HG03354 (cell line): ENCODE data around the gene HSPA8.
"Not testable (repeated sequence)": the region's sequence is repeated elsewhere in the genome, so short reads cannot be mapped to it uniquely, and the experiment has no call there.

Experiments used
- ATAC-seq: cut with Tn5 transposase; IDR thresholded peaks from one replicate; pipeline ENCODE4 v1.9.1; 2021; ENCODE audit warnings: mild to moderate bottlenecking; ENCODE audit not compliant: unreplicated experiment, poor library complexity, severe bottlenecking

Gene HSPA8

GRCh38 chr11:123073343-123074057 lies 11.6 kb upstream of the HSPA8 start:
- no peak for ATAC-seq

- no peak for ATAC-seq
These were observed 10.8 kb upstream of the HSPA8 start for GRCh38 chr11:123072762-123073161.

DNA sequence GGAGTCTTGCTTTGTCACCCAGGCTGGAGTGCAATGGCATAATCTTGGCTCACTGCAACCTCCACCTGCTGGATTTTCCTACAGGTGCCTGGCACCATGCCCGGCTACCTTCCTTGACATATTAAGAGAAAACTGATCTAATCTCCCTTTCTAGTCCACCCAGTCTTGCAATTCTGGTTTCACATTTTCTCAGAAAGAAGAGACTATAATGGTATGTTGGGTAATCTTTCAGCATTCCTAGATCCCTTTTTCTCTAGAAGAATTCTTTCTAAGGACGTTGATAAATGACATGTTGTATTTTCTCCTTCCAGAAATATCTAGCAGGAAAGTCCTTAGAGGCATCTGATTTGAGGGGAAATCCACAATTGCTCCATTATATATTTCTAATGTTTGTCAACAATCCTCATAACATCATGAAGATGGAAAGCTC lies 10.4 kb upstream of the HSPA8 start:
- ATAC-seq: no peak

GRCh38 chr11:123069908-123070821 lies 8.2 kb upstream of the HSPA8 start:
- ATAC-seq: peak; percentile 71

DNA sequence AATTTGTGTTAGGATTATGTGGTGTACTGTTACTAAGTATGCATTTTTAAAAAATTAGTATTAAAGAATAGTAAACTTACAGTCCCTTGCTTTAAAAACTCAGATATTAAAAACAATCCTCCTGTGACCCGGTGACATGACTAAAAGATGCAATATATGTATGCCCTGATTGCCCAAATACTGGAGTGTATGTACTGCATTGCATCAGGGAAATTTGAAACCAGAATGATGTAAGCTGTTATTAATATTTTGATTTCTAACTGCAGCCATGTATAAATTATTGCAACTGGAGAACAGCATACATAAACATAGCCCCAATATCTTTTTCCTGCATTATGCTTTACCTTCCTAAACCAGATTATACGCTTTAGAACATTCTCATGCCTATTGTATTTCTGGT lies 3.7 kb upstream of the HSPA8 start:
- ATAC-seq: no peak

DNA sequence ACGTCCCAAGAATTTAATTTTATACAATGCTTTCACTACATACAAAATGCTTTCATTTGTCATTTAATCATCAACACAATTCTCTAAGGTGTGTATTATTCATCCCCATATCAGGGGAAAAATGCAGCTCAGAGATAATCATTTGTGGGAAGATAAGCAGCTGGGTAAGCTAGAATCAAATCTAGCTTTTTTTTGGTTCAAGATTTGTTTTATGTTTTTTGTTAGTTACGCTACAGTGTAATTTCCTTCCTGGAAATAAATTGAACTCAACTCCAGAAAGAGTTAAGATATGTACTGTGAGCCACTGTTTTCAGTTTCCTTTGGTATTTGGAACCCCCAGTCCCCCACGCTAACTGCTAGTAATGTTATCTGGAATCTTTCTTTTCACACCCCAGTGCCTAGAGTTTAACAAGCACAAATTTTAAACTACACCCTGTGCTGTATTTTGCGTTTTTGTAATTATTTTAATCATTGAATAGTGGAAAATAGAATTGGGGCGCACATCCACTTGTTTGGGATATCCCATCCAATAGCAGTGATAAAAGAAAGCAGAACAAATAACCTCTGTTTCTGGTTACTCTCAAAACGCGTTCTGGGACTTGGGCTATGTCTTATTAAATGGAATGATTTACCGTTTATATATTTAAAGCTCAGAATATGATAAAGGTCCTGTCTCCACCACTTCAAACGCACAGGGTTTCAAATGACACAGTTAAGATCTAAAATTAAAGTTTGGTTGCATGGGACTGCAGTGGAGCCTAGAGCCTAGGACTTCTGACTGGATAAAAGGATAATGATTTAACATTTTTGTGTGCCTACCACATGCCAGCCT lies 2.1 kb upstream of the HSPA8 start:
- ATAC-seq: no peak

DNA sequence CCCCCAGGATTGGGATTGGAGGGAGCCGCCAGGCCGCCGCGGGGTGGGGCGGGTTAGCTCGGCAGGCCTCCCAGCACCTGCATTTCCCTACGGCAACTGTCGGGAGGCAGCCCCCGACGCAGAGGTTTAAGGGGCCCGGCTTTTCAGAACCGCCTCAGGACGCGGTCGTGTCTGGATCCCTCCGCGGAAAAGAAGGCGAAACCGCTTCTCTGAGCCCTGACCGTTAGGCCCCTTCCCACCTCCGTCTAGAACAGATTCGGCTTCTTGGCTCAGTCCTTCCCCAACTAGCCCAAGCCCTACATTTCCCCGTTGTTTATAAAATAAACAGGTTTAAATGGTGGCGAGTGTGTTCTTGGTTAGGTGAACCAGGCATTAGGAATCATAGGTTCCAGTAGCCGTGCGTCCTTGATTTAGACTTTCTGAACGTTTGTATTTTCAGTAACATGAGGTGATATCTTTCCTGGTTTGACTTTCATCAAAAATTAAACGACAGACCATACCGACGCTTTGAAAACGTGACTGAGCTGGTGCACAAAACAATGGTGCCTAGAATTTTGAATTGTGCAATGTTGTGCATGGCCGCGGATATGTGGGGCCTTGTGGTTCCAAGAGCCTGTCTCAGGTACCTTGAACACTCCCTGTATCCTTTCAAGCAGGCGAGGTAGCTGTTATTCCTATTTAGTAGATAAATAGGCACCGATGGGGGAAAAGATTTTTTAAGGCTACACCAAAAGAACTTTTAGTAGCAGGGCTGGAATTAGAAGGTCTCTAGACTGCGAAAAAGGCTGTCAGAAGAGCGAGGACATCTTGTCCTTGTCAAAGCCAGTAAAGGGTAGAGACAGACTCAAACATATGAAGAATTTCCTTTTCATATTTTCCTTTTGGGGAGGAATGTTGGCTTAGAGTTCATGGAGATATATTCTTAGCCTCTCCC lies 1.2 kb upstream of the HSPA8 start:
- ATAC-seq: no peak

GRCh38 chr11:123062158-123062891 lies 389 bp upstream of the HSPA8 start:
- ATAC-seq: peak; percentile 89

DNA sequence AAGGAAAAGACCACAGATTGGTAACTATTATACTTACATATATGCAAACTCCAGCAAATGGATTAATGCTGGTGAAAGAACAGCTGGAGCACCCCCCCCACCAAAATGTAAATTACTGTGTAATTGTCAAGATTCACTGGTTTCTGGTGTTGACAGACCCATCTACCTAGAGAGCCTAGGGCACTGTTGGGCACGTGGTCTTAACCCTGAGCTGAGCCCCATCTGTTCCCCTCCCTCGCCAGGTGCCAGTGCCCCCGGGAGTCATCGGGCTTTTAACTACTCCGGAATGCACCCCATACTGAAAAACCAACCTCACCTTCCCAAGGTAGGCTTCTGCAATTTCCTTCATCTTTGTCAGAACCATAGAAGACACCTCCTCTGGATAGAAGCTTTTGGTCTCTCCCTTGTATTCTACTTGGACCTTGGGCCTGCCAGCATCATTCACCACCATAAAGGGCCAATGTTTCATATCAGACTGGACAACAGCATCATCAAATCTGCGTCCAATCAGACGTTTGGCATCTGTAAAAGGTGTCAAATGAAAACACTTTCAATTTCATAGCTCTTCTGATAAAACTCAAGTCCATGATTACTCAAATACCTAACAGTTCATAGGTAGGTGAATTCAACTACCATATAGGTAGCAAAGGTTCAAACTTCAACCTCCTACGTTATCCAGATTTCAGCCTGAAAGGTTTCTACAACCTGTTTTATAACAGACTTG lies 1.5 kb downstream of the HSPA8 start:
- no peak for ATAC-seq

- ATAC-seq: not testable (repeated sequence)
These were observed 2.7 kb downstream of the HSPA8 start for GRCh38 chr11:123059041-123059920.

DNA sequence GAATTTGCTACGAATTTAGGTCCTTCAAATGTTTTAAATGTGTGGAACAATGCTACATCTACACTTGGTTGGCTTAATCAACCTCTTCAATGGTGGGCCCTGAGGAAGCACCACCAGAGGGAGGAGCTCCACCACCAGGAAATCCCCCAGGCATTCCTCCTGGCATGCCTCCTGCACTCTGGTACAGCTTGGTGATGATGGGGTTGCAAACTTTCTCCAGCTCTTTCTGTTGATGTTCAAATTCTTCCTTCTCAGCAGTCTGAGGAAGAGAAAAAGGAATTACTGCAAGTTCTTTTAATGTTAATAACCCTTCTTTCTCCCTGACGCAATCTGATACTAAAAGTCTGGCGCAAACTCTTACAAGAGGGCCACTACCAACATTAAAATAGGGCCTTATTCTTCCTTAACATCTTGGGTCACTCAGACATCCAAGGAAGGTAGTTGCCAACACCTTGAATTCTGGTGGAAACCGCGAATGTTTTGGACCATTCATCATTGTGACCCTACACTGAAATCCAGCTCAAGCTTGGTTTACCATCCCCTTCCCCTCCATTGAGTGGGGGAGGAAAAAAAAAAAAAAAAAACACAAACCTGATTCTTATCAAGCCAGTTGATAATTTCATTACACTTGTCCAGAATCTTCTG lies 4.2 kb downstream of the HSPA8 start:
- ATAC-seq: no peak

GRCh38 chr11:123056835-123057491 lies 5.0 kb downstream of the HSPA8 start:
- no peak for ATAC-seq

DNA sequence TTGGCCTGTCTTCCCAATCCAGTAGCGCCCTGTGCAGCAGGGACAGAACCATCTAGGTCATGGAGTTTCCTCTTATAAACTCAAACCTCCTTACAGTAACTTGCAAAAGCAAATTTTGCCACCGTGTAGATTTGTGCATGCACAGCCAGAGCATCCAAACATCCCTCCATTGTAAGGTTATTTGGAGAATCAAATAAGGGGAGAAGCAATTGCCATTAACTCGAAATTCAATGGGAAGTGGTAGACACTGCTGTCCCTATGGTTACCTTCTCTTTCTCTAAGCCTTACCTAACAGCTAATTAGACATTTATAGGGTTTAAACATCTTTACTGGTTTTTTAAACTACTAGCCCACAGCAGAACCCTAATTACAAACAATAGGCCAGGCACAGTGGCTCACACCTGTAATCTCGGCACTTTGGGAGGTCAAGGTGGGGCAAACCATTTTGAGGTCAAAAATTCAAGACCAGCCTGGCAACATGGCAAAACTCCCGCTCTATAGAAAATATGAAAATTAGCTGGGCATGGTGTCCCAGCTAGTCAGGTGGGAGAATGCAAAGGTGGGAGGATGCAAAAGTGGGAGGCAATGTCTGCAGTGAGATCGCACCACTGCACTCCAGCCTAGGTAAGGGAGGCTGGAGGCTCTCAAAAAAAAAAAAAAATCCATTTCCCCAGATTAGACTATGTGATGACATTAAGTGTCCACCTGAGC lies 6.6 kb downstream of the HSPA8 start:
- ATAC-seq: no peak

GRCh38 chr11:123054301-123055065 lies 7.5 kb downstream of the HSPA8 start:
- peak; percentile 85 for ATAC-seq
